Activated T-helper 17 cell treated with anti-CD3 and anti-CD28 coated beads, Interleukin-2, amount 50 U/mL, for 72 hours (primary cell): ENCODE results near the gene GNAT1. TPM values are rescaled to one million over a fixed set of nuclear protein-coding genes. Genes with fewer than 3 reads are reported as not detected.

Experiments
- ATAC-seq: fragments of 150-1000 bp; cut with Tn5 transposase; replicated peaks from 2 replicates; pipeline ENCODE4 v1.10.0; 2021; ENCODE audit warnings: mild to moderate bottlenecking, moderate library complexity
- H3K27ac Mint-ChIP-seq: one replicate; pipeline ENCODE4 v1.8.0; 2022; ENCODE audit warnings: mixed read lengths
- H3K27me3 Mint-ChIP-seq: one replicate; pipeline ENCODE4 v1.8.0; 2022; ENCODE audit warnings: mixed read lengths
- H3K36me3 Mint-ChIP-seq: one replicate; pipeline ENCODE4 v1.8.0; 2022; ENCODE audit warnings: low read depth, mild to moderate bottlenecking, mixed read lengths
- H3K4me1 Mint-ChIP-seq: one replicate; pipeline ENCODE4 v1.8.0; 2022; ENCODE audit warnings: mixed read lengths
- H3K4me3 Mint-ChIP-seq: one replicate; pipeline ENCODE4 v1.8.0; 2022; ENCODE audit warnings: mild to moderate bottlenecking, mixed read lengths
- H3K9me3 Mint-ChIP-seq: one replicate; pipeline ENCODE4 v1.8.0; 2022; ENCODE audit warnings: mixed read lengths
- total RNA-seq, 2 donors: library from RNA; stranded (reverse); gene quantifications; one replicate each; pipeline ENCODE4 v1.2.3, GENCODE V29; 2022

GNAT1 gene
- total RNA-seq, 2 donors from 2014 or later: not detected

- H3K27ac Mint-ChIP-seq: no peak overlapping the region
- H3K36me3 Mint-ChIP-seq: no peaks in the 10 kb centered on the region
- no peaks in the 10 kb centered on the region for H3K4me1 Mint-ChIP-seq
- ATAC-seq: no peak
- peaks cover 4% of the 10 kb centered on the region for H3K27me3 Mint-ChIP-seq
- H3K9me3 Mint-ChIP-seq: no peaks in the 10 kb centered on the region
- peak overlapping the region; percentile 29 for H3K4me3 Mint-ChIP-seq
Observed at GRCh38 chr3:50195501-50196252, 4.3 kb downstream of the GNAT1 start.

- Mint-ChIP-seq H3K36me3 (no peaks in the 10 kb centered on the region), H3K4me1 (no peaks in the 10 kb centered on the region), H3K27ac (no peak overlapping the region), H3K27me3 (peaks cover 11% of the 10 kb centered on the region), H3K4me3 (no peak overlapping the region), H3K9me3 (no peaks in the 10 kb centered on the region)
- no peak for ATAC-seq
Observed at GRCh38 chr3:50196253-50196801, 4.9 kb downstream of the GNAT1 start.

GRCh38 chr3:50201573-50202315 lies 10.3 kb downstream of the GNAT1 start:
- Mint-ChIP-seq H3K36me3 (no peaks in the 10 kb centered on the region), H3K9me3 (no peaks in the 10 kb centered on the region)
- no peak for ATAC-seq

GRCh38 chr3:50202353-50203112 lies 11.1 kb downstream of the GNAT1 start:
- Mint-ChIP-seq H3K9me3 (no peaks in the 10 kb centered on the region), H3K36me3 (no peaks in the 10 kb centered on the region), H3K4me1 (no peaks in the 10 kb centered on the region), H3K4me3 (no peak overlapping the region), H3K27me3 (peaks cover 25% of the 10 kb centered on the region), H3K27ac (no peak overlapping the region)
- no peak for ATAC-seq

More at GRCh38 chr3:50201573-50202315, 10.3 kb downstream of the GNAT1 start:
- Mint-ChIP-seq H3K4me3 (no peak overlapping the region), H3K27me3 (peaks cover 25% of the 10 kb centered on the region), H3K27ac (no peak overlapping the region), H3K4me1 (no peaks in the 10 kb centered on the region)

GRCh38 chr3:50203113-50203808 lies 11.9 kb downstream of the GNAT1 start:
- H3K9me3 Mint-ChIP-seq: no peaks in the 10 kb centered on the region
- H3K27ac Mint-ChIP-seq: no peak overlapping the region
- H3K4me1 Mint-ChIP-seq: no peaks in the 10 kb centered on the region
- H3K36me3 Mint-ChIP-seq: no peaks in the 10 kb centered on the region
- no peak for ATAC-seq
- peaks cover 25% of the 10 kb centered on the region for H3K27me3 Mint-ChIP-seq
- no peak overlapping the region for H3K4me3 Mint-ChIP-seq

- no peak for ATAC-seq
- Mint-ChIP-seq H3K4me3 (no peak overlapping the region), H3K27ac (no peak overlapping the region), H3K9me3 (no peaks in the 10 kb centered on the region), H3K4me1 (no peaks in the 10 kb centered on the region), H3K36me3 (no peaks in the 10 kb centered on the region), H3K27me3 (peaks cover 27% of the 10 kb centered on the region)
Observed at GRCh38 chr3:50203809-50204803, 12.7 kb downstream of the GNAT1 start.

- peak; percentile 19 for ATAC-seq
- no peak within 1 kb of the TSS for H3K27ac Mint-ChIP-seq
- no peak within 1 kb of the TSS for H3K4me3 Mint-ChIP-seq
- no peaks in the 10 kb centered on the region for H3K36me3 Mint-ChIP-seq
- no peaks in the 10 kb centered on the region for H3K9me3 Mint-ChIP-seq
- no peaks in the 10 kb centered on the region for H3K4me1 Mint-ChIP-seq
- peaks cover 24% of the 10 kb centered on the region for H3K27me3 Mint-ChIP-seq
Observed at GRCh38 chr3:50204804-50205412, 13.5 kb downstream of the GNAT1 start, which contains the start of gene SLC38A3. TSS of gene SLC38A3 (plus strand) at chr3:50205271. CDS start at chr3:50214200, 8,929 bp downstream.

GRCh38 chr3:50205413-50206276 lies 14.2 kb downstream of the GNAT1 start:
- H3K4me1 Mint-ChIP-seq: no peaks in the 10 kb centered on the region
- ATAC-seq: peak; percentile 42
- no peak overlapping the region for H3K27ac Mint-ChIP-seq
- H3K27me3 Mint-ChIP-seq: peaks cover 24% of the 10 kb centered on the region
- no peaks in the 10 kb centered on the region for H3K9me3 Mint-ChIP-seq
- no peak overlapping the region for H3K4me3 Mint-ChIP-seq
- H3K36me3 Mint-ChIP-seq: no peaks in the 10 kb centered on the region

- ATAC-seq: no peak
- no peaks in the 10 kb centered on the region for H3K36me3 Mint-ChIP-seq
Observed at GRCh38 chr3:50207359-50208042, 16.1 kb downstream of the GNAT1 start.

GRCh38 chr3:50208677-50209344 lies 17.4 kb downstream of the GNAT1 start:
- Mint-ChIP-seq H3K4me1 (no peaks in the 10 kb centered on the region), H3K27me3 (peaks cover 6% of the 10 kb centered on the region), H3K36me3 (no peaks in the 10 kb centered on the region), H3K4me3 (no peak overlapping the region), H3K9me3 (no peaks in the 10 kb centered on the region), H3K27ac (no peak overlapping the region)
- ATAC-seq: no peak

More at GRCh38 chr3:50207359-50208042, 16.1 kb downstream of the GNAT1 start:
- Mint-ChIP-seq H3K4me1 (no peaks in the 10 kb centered on the region), H3K4me3 (no peak overlapping the region), H3K9me3 (no peaks in the 10 kb centered on the region), H3K27ac (no peak overlapping the region), H3K27me3 (peaks cover 15% of the 10 kb centered on the region)

GRCh38 chr3:50210176-50210509 lies 18.7 kb downstream of the GNAT1 start:
- Mint-ChIP-seq H3K4me3 (no peak overlapping the region), H3K27ac (no peak overlapping the region), H3K27me3 (peaks cover 4% of the 10 kb centered on the region), H3K9me3 (no peaks in the 10 kb centered on the region), H3K36me3 (no peaks in the 10 kb centered on the region), H3K4me1 (no peaks in the 10 kb centered on the region)
- ATAC-seq: no peak
